ENCODE results near the gene DOCK4.

Gene DOCK4

GRCh38 chr7:111780527-111780926, 425.7 kb downstream of the DOCK4 start:
- Histone ChIP-seq H3K27ac (replicated peaks) (no peak overlapping the region), H3K27me3 (ENCODE audit: insufficient read depth, poor library complexity, severe bottlenecking) (no peaks in the 10 kb centered on the region), H3K4me3 (replicated peaks; ENCODE audit: insufficient read depth, low read length) (no peak overlapping the region)
- DNase-seq (ENCODE audit: low read depth in 1 of 2, low spot score in 1 of 2) = no peak
- TF ChIP-seq POLR2AphosphoS5 (IDR thresholded peaks at IDR 0.05; ENCODE audit: low read depth) (no peak), SPI1 (IDR thresholded peaks at IDR 0.05; ENCODE audit: borderline replicate concordance, low read depth) (peak; percentile 30; the same call in 1 of the 2 replicates), REST (IDR thresholded peaks at IDR 0.05; ENCODE audit: insufficient replicate concordance, low read depth) (no peak)

GRCh38 chr7:111775206-111775605, 431.0 kb downstream of the DOCK4 start:
- no peak overlapping the region for H3K27ac ChIP-seq (replicated peaks)
- DNase-seq (ENCODE audit: low read depth in 1 of 2, low spot score in 1 of 2) = no peak
- TF ChIP-seq GABPA (IDR thresholded peaks at IDR 0.05; ENCODE audit: low read depth) = no peak
- TF ChIP-seq SPI1 (IDR thresholded peaks at IDR 0.05; ENCODE audit: borderline replicate concordance, low read depth) = no peak
- no peak for TF ChIP-seq CTCF (IDR thresholded peaks at IDR 0.05; ENCODE audit: insufficient read depth, low read length)
- TF ChIP-seq REST (IDR thresholded peaks at IDR 0.05; ENCODE audit: insufficient replicate concordance, low read depth) = no peak
- TF ChIP-seq POLR2AphosphoS5 (IDR thresholded peaks at IDR 0.05; ENCODE audit: low read depth) = no peak
- no peak overlapping the region for H3K4me3 ChIP-seq (replicated peaks; ENCODE audit: insufficient read depth, low read length)
- H3K27me3 ChIP-seq (ENCODE audit: insufficient read depth, poor library complexity, severe bottlenecking) = no peaks in the 10 kb centered on the region

- H3K4me3 ChIP-seq (replicated peaks; ENCODE audit: insufficient read depth, low read length) = no peak overlapping the region
- TF ChIP-seq SPI1 (IDR thresholded peaks at IDR 0.05; ENCODE audit: borderline replicate concordance, low read depth) (no peak), CTCF (IDR thresholded peaks at IDR 0.05; ENCODE audit: insufficient read depth, low read length) (no peak), GABPA (IDR thresholded peaks at IDR 0.05; ENCODE audit: low read depth) (no peak), REST (IDR thresholded peaks at IDR 0.05; ENCODE audit: insufficient replicate concordance, low read depth) (no peak), POLR2AphosphoS5 (IDR thresholded peaks at IDR 0.05; ENCODE audit: low read depth) (no peak)
- H3K27ac ChIP-seq (replicated peaks) = no peak overlapping the region
- DNase-seq (ENCODE audit: low read depth in 1 of 2, low spot score in 1 of 2) = no peak
- H3K27me3 ChIP-seq (ENCODE audit: insufficient read depth, poor library complexity, severe bottlenecking) = no peaks in the 10 kb centered on the region
Measured at GRCh38 chr7:111772716-111773115, 433.5 kb downstream of the DOCK4 start.
